GM19395 (cell line): Measurements from ENCODE around the gene PTTG1IP.

Source experiments
- ATAC-seq: cut with Tn5 transposase; IDR thresholded peaks from one replicate; pipeline ENCODE4 v1.9.1; 2021; ENCODE audit warnings: mild to moderate bottlenecking, moderate library complexity; ENCODE audit not compliant: unreplicated experiment

The PTTG1IP gene

GRCh38 chr21:44866780-44867179 lies 6.7 kb downstream of the PTTG1IP start:
- ATAC-seq: no peak

- ATAC-seq: no peak
Measured at GRCh38 chr21:44865561-44866280, 7.8 kb downstream of the PTTG1IP start.

GRCh38 chr21:44862869-44863685 lies 10.4 kb downstream of the PTTG1IP start:
- no peak for ATAC-seq

GRCh38 chr21:44858791-44859190 lies 14.7 kb downstream of the PTTG1IP start:
- ATAC-seq: no peak

- no peak for ATAC-seq
Measured at GRCh38 chr21:44858291-44858690, 15.2 kb downstream of the PTTG1IP start.

- ATAC-seq: no peak
Measured at GRCh38 chr21:44857127-44857892, 16.2 kb downstream of the PTTG1IP start.

GRCh38 chr21:44856131-44856530 lies 17.4 kb downstream of the PTTG1IP start:
- ATAC-seq: no peak

GRCh38 chr21:44855572-44855971 lies 17.9 kb downstream of the PTTG1IP start:
- ATAC-seq: no peak

- no peak for ATAC-seq
Measured at GRCh38 chr21:44854664-44855446, 18.6 kb downstream of the PTTG1IP start.

GRCh38 chr21:44854391-44854663 lies 19.2 kb downstream of the PTTG1IP start:
- no peak for ATAC-seq

GRCh38 chr21:44853601-44854390 lies 19.7 kb downstream of the PTTG1IP start:
- ATAC-seq: no peak

- ATAC-seq: no peak
Measured at GRCh38 chr21:44850905-44851657, 22.4 kb downstream of the PTTG1IP start.

- no peak for ATAC-seq
Measured at GRCh38 chr21:44850208-44850800, 23.2 kb downstream of the PTTG1IP start.

- no peak for ATAC-seq
Measured at GRCh38 chr21:44849616-44850130, 23.8 kb downstream of the PTTG1IP start.

- no peak for ATAC-seq
Measured at GRCh38 chr21:44848821-44849521, 24.5 kb downstream of the PTTG1IP start.

GRCh38 chr21:44847261-44848056 lies 26.0 kb downstream of the PTTG1IP start:
- ATAC-seq: no peak

- no peak for ATAC-seq
Measured at GRCh38 chr21:44846485-44847260, 26.8 kb downstream of the PTTG1IP start.
